Prostate gland (tissue), 2 donors: Measurements from ENCODE around the gene PDE10A. TPM values are rescaled to one million over a fixed set of nuclear protein-coding genes. Genes with fewer than 3 reads are reported as not detected.

ENCODE experiments used
- DNase-seq: peaks from one replicate; pipeline ENCODE4 v3.0.0-alpha.2; 2019; ENCODE audit warnings: low spot score
- H3K27ac ChIP-seq, 2 donors: fragments of 200-600 bp; sonication (generic); 2 replicates each; pipeline ENCODE4 v1.5.1; 2017 to 2019
- H3K27me3 ChIP-seq: fragments of 200-600 bp; sonication (generic); replicated peaks from 2 replicates; pipeline ENCODE4 v1.5.1; 2019; ENCODE audit not compliant: insufficient read depth
- H3K36me3 ChIP-seq, 2 donors: fragments of 200-600 bp; sonication (generic); 1 replicate in 1 of 2; 2 replicates in 1 of 2; pipeline versions ENCODE4 v1.5.1 to v1.8.1; 2017 to 2019
- H3K4me1 ChIP-seq: fragments of 200-600 bp; sonication (generic); replicated peaks from 2 replicates; pipeline ENCODE4 v1.5.1; 2019
- H3K4me3 ChIP-seq, 2 donors: fragments of 200-600 bp; sonication (generic); 2 replicates each; pipeline ENCODE4 v1.5.1; 2017 to 2019
- H3K9me3 ChIP-seq: fragments of 200-600 bp; sonication (generic); 2 replicates; pipeline ENCODE4 v1.5.1; 2017
- CTCF ChIP-seq, 4 experiments: fragments of 200-600 bp in 2 of 4; fragments of 450-650 bp in 2 of 4; sonication (generic) in 2 of 4; IDR thresholded peaks; 1 replicate in 3 of 4; 2 replicates in 1 of 4; pipeline ENCODE4 v1.5.1; 2016 to 2019; ENCODE audit warnings: antibody characterized with exemption in 4 of 4, mild to moderate bottlenecking in 2 of 4, moderate library complexity in 2 of 4
- POLR2A ChIP-seq: fragments of 450-650 bp; IDR thresholded peaks from one replicate; pipeline ENCODE4 v1.6.1; 2016; ENCODE audit warnings: antibody characterized with exemption, mild to moderate bottlenecking
- POLR2AphosphoS5 ChIP-seq: sonication (generic); formaldehyde crosslinking; IDR thresholded peaks from one replicate; pipeline ENCODE4 v1.6.1; 2017; ENCODE audit warnings: antibody characterized with exemption
- WGBS: methylation state at CpG from one replicate; pipeline ENCODE4 v1.1.5; 2018; 5-methylcytosine and 5-hydroxymethylcytosine counted together
- intact Hi-C: fragments of 100-400 bp; cut with DNase I; formaldehyde crosslinking; loops from one replicate; pipeline ENCODE4 v1.14.2; 2022
- total RNA-seq, 2 donors: library from RNA; depleted of rRNA; stranded (reverse); fragments of >200 nt; gene quantifications; one replicate each; pipeline ENCODE4 v1.1.0, GENCODE V29; 2016

The PDE10A gene
- total RNA-seq, 2 donors from 2014 or later, result 9.6 to 13.5 TPM

- 56% methylated on average over 7 of the region's 7 CpGs for WGBS
- intact Hi-C loops, result no loop called here
- Histone ChIP-seq H3K27me3 (no peaks in the 10 kb centered on the region), H3K9me3 (no peaks in the 10 kb centered on the region), H3K27ac (no peak overlapping the region), H3K4me3 (no peak overlapping the region), H3K36me3 (no peaks in the 10 kb centered on the region), H3K4me1 (no peaks in the 10 kb centered on the region)
- DNase-seq, result no peak
- TF ChIP-seq POLR2A (no peak), POLR2AphosphoS5 (no peak), CTCF (IDR thresholded peaks at IDR 0.05) (no peak)
These were observed 337.4 kb downstream of the PDE10A start for GRCh38 chr6:165325609-165326008.

GRCh38 chr6:165321555-165322145 is 341.4 kb downstream of the PDE10A start:
- no peak for DNase-seq
- Histone ChIP-seq H3K27me3 (no peaks in the 10 kb centered on the region), H3K36me3 (no peaks in the 10 kb centered on the region), H3K4me1 (no peaks in the 10 kb centered on the region), H3K27ac (no peak overlapping the region), H3K9me3 (no peaks in the 10 kb centered on the region), H3K4me3 (no peak overlapping the region)
- intact Hi-C loops, result no loop called here
- no peak for TF ChIP-seq CTCF (IDR thresholded peaks at IDR 0.05)
- TF ChIP-seq POLR2AphosphoS5, result no peak
- TF ChIP-seq POLR2A, result no peak
- 55% methylated on average over 1 of the region's 1 CpG for WGBS

- Histone ChIP-seq H3K27me3 (no peaks in the 10 kb centered on the region), H3K4me1 (no peaks in the 10 kb centered on the region), H3K36me3 (no peaks in the 10 kb centered on the region), H3K9me3 (no peaks in the 10 kb centered on the region), H3K27ac (no peak overlapping the region), H3K4me3 (no peak overlapping the region)
- no peak for TF ChIP-seq POLR2A
- TF ChIP-seq CTCF (IDR thresholded peaks at IDR 0.05), result no peak
- TF ChIP-seq POLR2AphosphoS5, result no peak
- intact Hi-C loops, result no loop called here
- WGBS, result 88% methylated on average over 3 of the region's 3 CpGs
- no peak for DNase-seq
These were observed 341.9 kb downstream of the PDE10A start for GRCh38 chr6:165321150-165321549.

GRCh38 chr6:165317723-165318122 is 345.3 kb downstream of the PDE10A start:
- Histone ChIP-seq H3K27ac (no peak overlapping the region), H3K4me1 (no peaks in the 10 kb centered on the region), H3K36me3 (no peaks in the 10 kb centered on the region), H3K9me3 (no peaks in the 10 kb centered on the region), H3K4me3 (no peak overlapping the region), H3K27me3 (no peaks in the 10 kb centered on the region)
- TF ChIP-seq POLR2A, result no peak
- TF ChIP-seq CTCF (IDR thresholded peaks at IDR 0.05), result no peak
- no peak for TF ChIP-seq POLR2AphosphoS5
- 83% methylated on average over 14 of the region's 14 CpGs for WGBS
- no peak for DNase-seq
- intact Hi-C loops, result no loop called here

- Histone ChIP-seq H3K27me3 (no peaks in the 10 kb centered on the region), H3K4me1 (no peaks in the 10 kb centered on the region), H3K9me3 (no peaks in the 10 kb centered on the region), H3K36me3 (no peaks in the 10 kb centered on the region), H3K27ac (no peak within 1 kb of the TSS), H3K4me3 (peak within 1 kb of the TSS; percentile 21 to 28)
- intact Hi-C loops, result no loop called here
- no peak for TF ChIP-seq POLR2AphosphoS5
- TF ChIP-seq CTCF (IDR thresholded peaks at IDR 0.05), result no peak
- no peak for TF ChIP-seq POLR2A
- WGBS, result 6% methylated on average over 35 of the region's 35 CpGs
- peak; percentile 8 for DNase-seq
These were observed 353.9 kb downstream of the PDE10A start, which contains the start of gene C6orf118 for GRCh38 chr6:165308926-165309731. Gene C6orf118, minus strand, starts transcription at chr6:165309605. Its CDS starts 19 bp downstream, at chr6:165309586.
